ENCODE measurements around the gene FOXA2.

The FOXA2 gene

DNA sequence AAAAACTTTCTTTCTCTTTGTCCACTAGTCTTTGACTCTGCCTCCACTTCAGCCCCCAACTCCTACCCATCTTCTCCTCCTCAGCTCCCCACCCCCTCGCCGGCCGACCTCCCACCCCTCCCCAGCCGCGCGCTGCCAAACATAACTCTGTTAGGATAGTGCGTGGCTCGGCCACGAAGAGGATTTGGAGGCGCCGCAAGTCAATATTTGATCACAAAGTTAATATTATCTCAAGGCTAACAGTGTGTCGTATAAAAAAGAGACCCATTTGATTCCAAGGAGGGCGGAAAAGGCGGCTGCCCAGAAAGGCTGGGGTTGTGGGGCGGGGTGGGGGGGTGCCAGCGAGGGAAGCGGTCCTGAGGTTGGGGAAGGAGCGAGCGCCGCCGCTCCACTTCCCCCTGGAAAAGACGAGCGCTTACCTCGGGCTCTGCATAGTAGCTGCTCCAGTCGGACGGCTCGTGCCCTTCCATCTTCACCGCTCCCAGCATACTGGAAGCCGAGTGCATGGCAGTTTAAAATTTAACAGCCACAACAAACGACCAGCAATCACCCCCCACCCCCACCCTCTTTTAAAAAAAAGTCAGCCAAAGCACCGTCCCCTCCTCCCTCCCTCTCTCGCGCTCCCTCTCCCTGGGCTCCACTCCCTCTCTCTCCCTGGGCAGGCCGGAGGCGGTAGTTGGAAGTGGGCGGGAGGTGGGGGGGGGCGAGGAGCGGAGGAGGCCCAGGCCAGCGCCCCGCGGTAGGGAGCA is 425 bp downstream of the FOXA2 start:
- DNase-seq, result no peak

DNA sequence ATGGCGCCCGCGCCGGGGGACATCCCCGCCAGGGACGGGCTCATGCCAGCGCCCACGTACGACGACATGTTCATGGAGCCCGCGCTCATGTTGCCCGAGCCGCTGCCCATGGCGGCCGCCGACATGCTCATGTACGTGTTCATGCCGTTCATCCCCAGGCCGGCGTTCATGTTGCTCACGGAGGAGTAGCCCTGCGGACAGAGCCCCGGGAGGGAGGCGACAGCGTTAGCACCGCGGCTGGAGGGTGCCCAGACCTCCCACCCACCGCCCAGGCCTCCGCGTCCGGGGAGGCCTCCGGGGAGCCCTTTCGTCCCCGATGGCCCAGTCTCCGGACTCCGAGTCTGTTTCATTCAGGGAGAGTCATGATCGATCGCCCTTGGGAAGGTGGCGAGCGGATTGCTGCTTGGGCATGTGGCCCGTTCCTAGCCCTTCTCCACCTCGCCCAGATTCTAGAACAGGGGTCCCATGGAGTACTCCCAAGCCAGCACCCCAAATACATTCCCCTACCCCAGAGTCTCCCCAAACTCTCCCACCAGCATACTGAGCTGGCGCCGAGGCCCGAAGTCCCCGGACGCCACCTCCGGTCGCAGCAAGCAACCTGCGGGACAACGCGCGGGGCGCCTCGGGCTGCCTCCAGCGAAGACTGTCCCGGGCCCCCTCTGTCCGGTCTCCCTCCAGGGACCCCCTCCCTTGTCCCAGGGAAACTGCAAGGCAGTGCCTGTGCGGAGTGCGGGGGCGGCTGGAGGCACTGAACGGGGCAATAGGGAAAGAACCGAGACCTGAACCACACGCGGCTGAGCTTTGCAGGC is 1.2 kb downstream of the FOXA2 start:
- DNase-seq, result no peak

DNA sequence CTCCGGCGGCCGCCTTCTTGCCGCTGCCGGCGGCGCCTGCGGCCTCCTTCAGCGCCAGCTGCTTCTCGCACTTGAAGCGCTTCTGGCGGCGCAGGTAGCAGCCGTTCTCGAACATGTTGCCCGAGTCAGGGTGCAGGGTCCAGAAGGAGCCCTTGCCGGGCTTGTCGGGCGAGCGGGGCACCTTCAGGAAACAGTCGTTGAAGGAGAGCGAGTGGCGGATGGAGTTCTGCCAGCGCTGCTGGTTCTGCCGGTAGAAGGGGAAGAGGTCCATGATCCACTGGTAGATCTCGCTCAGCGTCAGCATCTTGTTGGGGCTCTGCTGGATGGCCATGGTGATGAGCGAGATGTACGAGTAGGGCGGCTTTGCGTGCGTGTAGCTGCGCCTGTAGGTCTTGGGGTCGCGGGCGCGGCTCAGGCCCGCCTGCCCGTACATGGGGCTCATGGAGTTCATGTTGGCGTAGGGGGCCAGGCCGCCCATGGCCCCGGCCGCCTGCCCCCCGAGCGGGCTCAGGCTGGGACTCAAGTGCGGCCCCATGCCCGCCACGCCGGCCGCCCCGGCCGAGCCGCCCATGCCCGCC is 1.9 kb downstream of the FOXA2 start:
- DNase-seq, result no peak

DNA sequence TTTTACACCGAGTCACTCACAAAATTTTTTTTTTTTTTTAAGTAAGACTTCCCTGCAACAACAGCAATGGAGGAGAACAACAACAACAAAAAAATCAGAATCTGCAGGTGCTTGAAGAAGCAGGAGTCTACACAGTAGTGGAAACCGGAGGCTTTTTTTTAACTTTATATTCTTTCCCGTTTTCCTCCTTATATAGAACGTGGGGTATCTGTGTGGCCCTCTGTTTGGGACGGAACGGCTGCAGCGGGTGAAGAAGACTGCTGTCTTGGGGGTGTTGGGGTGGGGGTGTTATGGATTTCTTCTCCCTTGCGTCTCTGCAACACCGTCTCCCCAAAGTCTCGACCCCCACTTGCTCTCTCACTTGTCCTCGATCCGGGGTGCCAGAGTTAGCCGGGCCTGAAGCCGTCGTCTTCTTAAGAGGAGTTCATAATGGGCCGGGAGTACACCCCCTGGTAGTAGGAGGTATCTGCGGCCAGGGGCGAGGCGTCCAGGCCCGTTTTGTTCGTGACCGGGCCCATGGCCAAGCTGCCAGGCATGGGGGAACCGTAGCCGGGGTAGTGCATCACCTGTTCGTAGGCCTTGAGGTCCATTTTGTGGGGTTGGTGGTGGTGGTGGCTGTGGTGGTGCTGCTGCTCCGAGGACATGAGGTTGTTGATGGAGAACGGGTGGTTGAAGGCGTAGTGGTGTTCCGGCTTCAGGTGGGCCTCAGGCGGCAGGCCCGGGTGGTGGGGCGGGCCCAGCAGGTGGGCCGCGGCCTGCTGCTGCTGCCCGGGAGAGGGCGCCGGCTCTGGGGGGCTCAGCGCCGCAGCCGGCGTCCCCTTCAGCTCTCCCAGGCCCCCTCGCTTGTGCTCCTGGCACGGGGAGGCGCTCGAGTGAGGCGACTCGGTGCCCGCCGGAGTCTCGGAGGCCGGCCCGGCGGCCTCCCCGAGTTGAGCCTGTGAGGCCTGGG is 2.7 kb downstream of the FOXA2 start:
- DNase-seq, result no peak

DNA sequence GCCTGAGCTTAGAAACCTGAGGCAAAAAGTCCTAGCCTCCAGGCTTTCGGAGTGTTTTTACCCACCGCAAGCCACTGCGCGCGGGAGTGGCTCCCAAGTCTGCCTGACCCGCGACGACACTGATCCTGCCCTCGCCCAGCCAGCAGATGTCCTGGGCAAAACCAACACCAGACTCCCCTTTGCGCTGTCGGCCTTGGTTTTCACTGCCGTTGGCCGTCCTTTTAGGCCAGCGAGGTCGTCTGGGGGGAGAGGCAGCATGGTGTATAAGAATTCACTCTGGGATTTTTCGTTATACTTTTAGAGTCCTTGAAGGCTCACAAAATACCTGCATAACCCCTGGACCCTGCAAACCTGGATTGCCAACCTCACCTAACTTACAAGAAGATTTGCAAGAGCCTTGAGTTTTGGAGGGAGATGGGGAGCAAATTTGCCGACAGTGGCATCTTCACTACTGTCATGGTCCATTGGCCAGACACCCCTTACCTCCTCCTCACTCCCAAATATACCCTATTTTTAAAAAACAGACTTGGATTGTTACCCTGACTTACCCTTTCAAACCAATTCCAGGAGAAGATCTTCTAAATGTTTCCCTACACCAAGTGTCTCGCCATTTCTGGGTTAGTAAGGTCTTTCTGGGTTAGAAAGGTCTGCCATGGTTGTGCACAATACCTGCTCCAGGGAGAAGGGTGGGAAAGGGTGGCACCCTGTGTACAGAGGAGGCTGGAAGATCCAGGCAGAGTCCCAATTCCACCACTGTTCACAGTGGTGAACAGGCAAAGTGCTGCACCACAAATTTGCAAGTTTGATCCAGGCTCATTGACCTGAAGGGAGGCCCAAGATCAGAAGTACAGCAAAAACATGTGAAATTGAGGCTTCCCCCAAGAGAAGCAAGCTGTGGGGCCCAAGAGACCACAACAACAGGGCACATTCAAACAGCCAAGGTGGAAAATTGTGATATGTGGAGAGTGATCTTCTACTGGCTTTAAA is 4.4 kb downstream of the FOXA2 start:
- DNase-seq, result no peak

DNA sequence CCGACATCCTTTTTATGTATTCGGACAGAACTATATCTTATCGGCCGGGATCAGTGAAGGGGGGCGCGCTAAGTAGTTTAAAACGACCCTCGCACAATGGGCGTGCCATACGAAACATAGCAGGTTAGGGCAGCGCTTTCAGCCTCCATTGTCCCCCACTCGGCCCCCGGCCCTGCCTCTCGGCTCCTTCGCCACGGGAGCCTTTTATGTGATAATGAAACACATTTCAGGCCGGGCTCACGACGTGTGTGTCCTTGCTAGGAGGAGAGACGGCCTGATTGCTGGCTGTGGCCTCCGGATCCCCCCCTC is 5.3 kb downstream of the FOXA2 start:
- no peak for DNase-seq

DNA sequence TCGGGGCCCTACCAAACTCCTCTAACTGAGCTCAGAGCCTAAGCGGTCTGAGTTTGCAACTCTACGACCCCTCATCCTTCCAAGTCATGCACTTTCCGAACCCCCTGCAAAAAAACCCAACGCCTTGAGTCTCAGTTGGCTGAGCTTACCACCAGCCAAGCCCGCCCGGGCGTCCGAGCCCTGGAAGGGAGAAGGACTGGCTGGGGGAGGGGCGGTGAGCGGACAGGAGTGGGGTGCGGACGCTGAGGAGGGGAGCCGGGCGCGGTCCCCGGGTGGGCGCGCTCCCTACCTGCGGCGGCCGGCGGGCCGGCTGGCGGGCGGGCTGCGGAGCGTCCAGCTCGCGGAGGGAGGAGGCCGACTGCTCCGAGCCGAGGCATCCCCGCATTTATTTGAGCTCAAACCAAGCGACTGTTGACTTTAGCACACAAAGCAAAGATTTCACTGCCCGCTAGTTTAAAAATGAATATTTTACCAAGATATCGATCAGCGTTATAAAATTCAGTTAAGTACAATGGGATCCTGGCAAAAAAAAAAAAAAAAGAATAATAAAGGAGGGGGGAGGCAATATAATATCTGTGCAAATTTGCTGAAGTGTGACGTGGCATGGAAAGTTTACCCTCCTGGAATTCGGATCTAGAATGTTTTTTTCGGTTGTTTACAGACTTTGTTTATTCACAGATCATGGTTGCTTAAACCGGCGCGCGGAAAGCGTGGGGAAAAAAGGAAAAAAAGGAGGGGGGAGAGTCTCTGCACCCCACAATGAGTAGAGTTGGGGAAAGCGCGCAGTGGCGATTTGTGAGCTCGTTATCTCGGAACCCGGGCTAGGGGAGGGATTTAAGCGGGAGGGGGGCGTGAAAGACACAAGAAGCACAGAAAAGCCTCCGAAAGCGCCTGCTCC is 5.9 kb downstream of the FOXA2 start:
- no peak for DNase-seq

DNA sequence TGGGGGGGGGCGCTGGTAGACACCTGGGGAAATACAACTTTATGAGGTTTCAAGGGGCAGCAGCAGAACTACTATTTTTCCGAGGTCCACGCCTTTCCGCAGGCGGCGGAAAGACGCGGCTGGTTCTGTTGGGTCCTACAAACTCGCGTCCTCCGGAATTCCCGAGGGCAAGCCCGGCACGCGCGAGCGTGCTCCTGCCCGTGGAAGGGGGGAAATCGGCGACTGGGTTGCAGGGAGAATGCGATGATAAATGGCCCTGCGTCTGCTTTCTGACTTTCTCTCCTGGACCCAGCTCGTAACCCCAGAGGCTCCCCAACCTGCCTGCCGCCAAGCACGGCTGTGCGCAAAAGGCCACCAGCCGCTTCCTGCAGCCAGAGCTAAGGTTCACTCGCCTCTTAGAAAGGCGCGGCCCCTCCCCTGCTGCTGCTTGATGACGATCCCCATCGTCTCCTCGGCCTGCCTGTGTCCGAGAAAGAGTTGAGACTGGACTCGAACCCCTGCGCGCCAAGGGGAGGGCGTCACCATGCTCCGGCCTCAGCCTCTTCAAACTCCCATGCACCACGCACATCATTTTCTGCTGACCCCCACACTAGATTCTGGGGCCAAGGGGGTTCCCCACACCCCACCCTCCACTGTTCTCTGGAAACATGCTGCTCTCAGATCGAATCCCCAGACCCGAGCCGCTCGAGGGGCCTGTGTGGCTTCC is 6.7 kb downstream of the FOXA2 start:
- DNase-seq, result no peak

DNA sequence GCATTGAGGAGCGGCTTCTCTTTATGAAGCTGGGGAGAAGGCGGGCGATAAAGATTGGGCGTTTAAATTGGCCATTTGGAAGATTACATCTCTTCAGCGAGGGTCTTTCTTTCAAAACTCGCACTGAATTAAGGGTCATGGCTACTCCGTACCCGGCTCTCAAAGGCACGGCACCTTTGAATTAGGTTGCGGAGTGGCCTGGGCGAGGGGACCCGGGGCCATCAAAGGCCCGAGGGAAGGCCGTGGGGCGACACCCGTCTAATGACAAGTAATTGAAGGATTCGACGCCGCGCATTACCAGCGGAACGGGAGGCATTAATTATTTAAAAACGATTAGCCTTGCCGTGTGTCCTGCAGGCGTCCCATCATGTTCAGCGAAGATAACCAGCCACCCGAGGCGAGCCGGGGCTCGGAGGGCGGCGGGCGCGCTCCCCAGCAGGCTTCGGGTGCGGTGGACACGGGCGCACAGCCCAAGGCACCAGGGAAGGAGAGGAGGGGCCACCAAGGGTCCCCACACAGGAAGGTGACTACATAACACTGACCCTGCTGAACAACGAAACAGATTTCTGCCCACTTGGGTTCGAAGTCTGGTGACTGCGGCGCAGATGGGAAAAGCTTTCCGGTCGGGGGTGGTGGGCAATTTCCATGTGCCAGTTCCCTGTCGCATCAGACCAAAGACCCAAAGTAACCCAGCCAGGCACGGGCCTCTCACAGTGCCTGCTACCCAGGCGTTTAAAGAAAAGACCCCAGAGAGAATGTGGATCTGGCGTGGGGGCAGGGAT is 7.4 kb downstream of the FOXA2 start:
- DNase-seq, result no peak

DNA sequence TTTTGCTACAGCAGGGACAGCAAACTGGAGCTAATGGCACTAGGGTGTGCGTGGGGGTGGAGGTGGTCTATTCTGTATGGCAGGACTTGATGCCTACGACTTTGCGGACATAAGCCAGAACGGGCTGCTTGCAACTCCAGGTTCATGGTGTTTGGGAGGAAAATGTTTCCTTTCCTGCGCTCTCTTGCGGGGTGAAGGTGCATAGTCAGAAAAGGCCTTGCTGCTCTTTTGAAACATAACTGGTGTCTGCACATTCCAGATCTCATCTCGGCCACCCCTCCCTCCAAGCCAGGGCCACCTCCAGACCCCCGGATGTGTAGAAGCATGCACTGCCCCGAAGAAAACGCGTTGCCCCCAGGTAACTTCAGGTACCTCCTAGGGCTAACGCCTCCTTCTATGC is 8.1 kb downstream of the FOXA2 start:
- no peak for DNase-seq

DNA sequence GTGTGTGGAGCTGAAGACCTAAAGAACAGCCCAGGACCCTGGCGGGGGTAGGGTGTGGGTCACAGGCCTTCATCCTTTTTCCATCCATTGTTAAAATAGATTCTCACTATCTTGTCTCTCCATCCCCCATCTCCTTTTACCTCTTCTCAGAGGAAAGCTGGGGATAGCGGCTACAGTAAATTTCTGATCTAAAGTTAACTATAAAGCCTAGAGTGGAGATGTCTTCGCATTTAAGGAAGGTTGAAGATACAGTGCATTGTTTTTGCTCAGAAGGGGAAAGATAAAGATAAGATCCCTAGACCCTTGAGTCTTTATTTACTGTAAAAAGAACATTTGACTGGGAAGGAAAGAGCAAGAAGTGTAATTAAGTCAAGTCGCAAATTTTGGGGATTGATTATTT is 8.6 kb downstream of the FOXA2 start:
- no peak for DNase-seq

DNA sequence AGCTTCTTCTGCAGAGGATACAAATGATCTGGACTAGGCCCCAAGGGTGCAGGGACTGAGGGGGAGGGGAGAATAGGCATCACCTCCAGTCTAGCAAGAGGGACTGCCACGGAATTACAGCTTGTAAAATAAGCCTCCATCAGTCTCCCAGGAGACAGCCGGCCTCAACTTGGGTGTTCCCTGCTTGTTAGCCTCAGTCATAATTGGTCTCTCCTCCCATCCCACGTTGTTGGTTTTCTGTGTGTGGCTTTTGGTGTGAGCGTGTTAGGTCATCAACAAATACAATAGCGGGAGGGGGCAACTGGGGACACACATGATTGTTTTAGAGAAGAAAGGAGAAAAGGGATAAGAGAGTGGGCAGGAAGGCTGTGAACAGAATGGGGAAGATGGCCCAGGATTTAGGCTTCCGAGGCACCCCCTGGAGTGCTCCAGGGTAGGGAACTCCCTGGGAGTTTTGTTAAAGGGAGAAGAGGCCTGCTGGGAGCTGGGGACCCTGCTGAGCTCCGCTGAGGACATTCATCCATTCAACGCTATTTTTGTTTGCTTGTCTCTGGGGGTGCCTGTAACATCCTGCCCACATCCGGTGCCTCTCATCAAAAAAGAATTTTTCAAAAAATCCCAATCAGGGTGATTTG is 9.2 kb downstream of the FOXA2 start:
- DNase-seq, result no peak

DNA sequence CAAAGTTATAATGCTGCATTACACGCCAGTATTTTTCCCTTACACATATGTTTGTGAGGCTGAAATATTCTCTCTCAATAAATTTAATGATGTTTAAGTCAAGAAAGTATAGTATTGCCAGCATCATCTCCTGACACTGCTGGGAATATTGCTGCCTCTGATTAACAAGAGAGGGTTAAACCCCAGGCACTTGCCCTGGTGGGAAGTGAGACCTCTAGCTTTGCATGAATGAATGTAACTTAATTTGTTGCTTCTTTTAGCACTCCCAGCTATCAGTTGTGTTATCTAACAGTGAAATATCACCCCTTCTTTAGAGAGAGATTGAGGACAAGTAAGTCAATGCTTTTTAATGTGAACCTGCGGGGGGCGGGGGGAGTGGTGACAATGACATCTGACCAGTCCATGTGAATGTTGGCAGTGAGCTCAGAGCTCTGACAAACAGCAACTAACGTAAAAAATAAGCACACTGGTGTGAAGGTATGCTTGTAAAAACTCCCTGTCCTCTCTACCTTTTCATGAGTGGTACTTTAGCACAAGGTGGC is 9.8 kb downstream of the FOXA2 start:
- no peak for DNase-seq

DNA sequence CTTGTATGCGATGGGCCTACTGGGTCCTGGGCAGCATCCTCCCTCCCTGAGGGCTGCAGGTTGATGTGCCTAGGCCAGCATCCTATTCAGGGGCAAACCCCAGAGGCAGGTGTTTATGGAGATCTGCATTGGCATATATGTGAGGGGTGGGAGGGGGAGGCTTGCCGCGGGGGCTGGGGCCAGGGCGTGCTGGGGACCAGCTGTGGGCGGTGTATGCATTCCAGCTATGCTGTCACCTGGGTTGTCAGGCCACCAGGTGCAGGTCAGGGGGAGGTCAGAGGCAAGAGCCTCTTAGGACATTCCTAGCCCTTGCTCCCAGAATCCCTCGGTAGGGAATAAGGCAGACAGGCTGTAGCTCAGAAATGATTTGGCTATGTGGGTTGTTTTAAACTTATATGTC is 11.9 kb downstream of the FOXA2 start:
- DNase-seq, result no peak

DNA sequence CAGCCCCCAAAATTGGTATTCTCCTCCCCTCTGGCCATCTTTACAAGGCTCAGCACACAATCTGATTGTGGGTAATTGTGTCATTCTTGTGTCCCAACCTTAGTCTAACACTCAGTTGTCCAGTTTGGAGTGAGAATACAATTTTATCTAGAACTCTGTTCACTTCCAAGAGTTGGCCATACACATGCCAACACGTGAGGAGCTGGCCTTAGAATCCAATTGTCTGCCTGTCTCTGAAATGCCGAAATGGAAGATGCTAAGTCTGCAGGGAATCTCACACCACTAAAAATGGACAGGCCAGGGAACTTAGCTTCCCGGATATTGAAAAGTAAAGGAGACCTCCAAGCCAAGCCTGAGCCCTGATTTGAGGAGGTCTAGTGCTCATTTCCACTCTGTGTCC is 12.3 kb downstream of the FOXA2 start:
- no peak for DNase-seq

DNA sequence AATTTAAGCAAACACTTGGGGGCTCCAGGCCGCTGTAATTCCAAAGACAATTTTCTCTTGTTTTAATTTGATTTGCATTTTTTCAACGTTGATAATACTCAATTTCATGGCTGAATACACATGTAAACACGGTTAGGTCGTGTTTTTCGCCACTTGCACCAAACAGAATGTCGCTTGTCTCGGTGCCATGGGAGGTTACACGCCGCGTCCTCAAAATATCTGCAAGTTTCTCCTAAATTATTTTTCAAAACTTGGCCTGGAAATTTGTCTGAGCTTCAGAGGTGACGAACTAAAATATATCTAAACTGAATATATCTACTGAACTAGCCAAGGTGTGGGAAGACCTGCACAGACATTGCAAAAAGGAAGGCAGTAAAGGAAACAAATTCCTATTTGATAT is 15.0 kb downstream of the FOXA2 start:
- DNase-seq, result no peak

DNA sequence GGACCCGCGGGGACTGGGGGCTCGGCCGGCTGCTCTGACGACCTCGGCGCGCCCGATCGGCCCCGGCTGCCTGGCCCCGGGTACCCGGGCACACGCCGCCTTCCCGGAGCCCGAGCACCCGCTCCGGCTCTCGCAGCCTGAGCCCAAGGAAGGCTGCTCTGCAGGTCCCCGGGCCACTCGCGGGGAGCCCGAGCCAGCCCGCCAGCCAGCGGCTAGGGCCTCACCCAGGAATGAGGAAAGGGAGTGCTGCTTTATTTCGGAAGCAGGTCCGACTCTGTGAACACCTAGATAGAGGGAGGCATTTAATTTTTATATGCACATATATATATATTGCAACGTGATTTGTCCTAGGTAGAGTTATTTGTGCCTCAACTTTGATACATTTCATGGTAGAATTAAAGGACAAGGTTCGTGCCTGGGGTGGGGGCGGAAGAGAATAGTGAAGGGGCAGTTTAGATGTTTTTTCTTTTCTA is 15.5 kb downstream of the FOXA2 start:
- DNase-seq, result no peak

Measured in DMS79 (cell line).